ENCODE results near the gene ST6GALNAC2. TPM values are rescaled to one million over a fixed set of nuclear protein-coding genes. Genes with fewer than 3 reads are reported as not detected.
A peak's percentile ranks its signal among the peaks of the same experiment; 100 is the strongest.

ST6GALNAC2 gene
- polyA plus RNA-seq (ENCODE audit: low read depth in 6 of 6) = 1 to 10 TPM in 1 of 6 donors, under 1 TPM in 4, not detected in 1; 0.22 to 1.0 (median 0.48) TPM

DNA sequence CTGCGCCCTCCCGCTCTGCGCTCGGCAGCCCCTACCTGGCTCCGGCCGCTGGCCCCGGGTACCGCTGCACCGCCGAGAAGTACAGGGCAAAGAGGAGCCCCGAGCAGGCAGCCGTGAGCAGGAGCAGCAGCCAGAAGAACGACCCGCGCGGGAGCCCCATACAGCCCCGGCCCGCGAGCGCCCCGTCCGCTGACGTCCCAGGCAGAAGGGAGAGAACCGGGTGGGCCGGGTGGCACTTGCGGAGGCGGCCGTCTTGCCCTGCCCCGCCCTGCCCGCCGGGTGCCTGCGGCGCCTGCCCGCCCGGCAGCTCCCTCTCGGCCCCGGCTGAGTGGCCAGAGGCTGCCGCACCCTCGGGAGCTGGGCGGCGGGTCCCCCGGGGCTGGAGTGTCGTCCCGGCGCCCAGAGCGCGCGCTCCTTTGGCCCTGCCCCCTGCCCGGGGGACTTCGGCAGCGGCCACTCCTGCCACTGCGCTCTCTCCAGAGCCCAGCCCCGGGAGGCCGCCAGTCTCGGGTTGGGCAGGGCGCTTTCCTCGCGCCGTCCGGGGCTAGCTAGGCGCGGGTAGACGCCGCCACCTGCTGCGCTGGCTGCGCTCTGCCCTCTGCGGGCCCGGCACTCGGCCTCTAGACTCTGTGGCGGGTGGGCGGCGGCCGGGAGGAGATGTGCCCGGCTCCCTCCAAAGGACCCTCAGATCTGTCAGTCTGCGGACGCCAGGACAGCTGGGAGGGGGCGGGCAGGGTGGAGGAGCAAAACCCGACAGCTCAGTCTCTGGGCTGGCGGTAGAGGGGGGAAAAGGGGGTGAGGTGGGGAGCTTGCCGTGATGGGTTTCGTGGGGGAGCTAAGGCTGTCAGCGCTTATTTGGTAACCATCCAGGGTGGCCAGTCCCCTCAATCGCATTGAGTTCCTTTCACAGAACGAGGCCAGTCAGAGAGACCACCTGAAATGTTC is at the start of gene ST6GALNAC2:
Gene ST6GALNAC2, minus strand, starts transcription at position 212 of the 945 bp plus-strand sequence. Its CDS starts 52 bp downstream, at position 160.
- Mint-ChIP-seq H3K27me3 (peaks cover 24 to 55% (median 35%) of the 10 kb centered on the region in 3 donors), H3K4me3 (peak within 1 kb of the TSS; percentile 81 to 93 (median 84)), H3K4me1 (peaks cover 12 to 17% (median 15%) of the 10 kb centered on the region in 3 donors), H3K36me3 (peaks cover 0 to 10% of the 10 kb centered on the region in 2 donors), H3K27ac (peak within 1 kb of the TSS in 1 of 6 donors; percentile 71), H3K9me3 (peaks cover 0 to 3% (median 0%) of the 10 kb centered on the region in 7 donors)
- ATAC-seq (ENCODE audit: low read depth in 2 of 2) = peak; percentile 81 to 83
- DNase-seq = peak; percentile 55

DNA sequence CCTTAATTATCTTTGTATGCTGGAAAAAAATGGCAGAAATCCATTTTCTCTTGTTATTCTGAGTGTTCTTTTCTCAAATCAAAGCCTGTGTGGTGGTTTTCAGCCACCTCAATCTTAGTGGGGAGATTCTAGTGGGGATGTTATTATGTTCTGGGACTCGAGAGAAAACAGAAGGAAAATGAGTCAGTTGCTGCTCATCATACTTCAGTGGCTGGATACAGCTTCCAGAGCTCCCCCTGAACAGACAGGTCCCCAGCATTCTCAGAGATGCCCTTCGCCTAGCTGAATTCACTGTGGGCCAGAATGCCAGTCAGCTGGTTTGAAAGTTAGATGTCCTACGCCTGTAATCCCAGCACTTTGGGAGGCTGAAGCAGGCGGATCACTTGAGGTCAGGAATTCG is 49.4 kb upstream of the ST6GALNAC2 start:
- ATAC-seq (ENCODE audit: low read depth in 2 of 2) (no peak), DNase-seq (no peak)
- peaks cover 9 to 17% (median 9%) of the 10 kb centered on the region in 3 donors for H3K27me3 Mint-ChIP-seq
- no peak overlapping the region for H3K27ac Mint-ChIP-seq
- H3K4me3 Mint-ChIP-seq = no peak overlapping the region
- no peaks in the 10 kb centered on the region for H3K36me3 Mint-ChIP-seq
- H3K9me3 Mint-ChIP-seq = no peaks in the 10 kb centered on the region
- no peaks in the 10 kb centered on the region for H3K4me1 Mint-ChIP-seq

DNA sequence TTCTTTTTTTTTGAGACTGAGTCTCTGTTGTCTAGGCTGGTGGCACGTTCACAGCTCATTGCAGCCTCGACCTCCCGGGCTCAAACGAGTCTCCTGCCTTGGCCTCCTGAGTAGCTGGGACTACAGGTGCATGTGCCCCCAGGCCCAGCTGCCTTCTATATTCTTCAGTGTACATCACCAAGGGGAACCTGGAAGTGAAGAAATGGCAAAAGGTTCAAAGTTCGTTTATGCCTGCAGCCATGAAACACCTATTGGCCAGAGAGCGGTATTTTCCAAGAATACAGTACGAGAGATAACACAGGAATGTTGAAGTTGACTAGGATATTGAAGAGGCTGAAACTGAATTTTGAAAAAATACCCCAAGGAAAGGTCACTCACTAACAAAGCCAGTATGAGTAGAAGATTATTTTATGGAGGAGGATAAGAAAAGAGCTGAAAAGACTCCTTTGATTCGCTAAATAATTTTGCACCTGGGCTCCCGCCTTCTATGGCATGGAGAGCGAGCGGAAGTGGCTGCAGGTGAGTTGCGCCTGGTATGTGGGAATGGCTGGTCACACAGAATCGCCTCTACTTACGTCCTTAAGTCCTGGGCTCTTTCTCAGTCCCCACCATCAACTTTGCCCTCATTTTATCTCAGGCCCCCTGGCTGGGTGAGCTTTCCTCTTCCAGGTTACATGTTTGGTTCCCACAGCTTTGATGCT is 48.1 kb upstream of the ST6GALNAC2 start:
- H3K27me3 Mint-ChIP-seq = peaks cover 6 to 12% (median 9%) of the 10 kb centered on the region in 3 donors
- ATAC-seq (ENCODE audit: low read depth in 2 of 2) (no peak), DNase-seq (no peak)
- H3K4me1 Mint-ChIP-seq = no peaks in the 10 kb centered on the region
- no peaks in the 10 kb centered on the region for H3K9me3 Mint-ChIP-seq
- H3K27ac Mint-ChIP-seq = peak overlapping the region in 2 of 6 donors; percentile 45 to 60
- H3K36me3 Mint-ChIP-seq = no peaks in the 10 kb centered on the region
- peak overlapping the region in 1 of 8 donors; percentile 14 for H3K4me3 Mint-ChIP-seq

DNA sequence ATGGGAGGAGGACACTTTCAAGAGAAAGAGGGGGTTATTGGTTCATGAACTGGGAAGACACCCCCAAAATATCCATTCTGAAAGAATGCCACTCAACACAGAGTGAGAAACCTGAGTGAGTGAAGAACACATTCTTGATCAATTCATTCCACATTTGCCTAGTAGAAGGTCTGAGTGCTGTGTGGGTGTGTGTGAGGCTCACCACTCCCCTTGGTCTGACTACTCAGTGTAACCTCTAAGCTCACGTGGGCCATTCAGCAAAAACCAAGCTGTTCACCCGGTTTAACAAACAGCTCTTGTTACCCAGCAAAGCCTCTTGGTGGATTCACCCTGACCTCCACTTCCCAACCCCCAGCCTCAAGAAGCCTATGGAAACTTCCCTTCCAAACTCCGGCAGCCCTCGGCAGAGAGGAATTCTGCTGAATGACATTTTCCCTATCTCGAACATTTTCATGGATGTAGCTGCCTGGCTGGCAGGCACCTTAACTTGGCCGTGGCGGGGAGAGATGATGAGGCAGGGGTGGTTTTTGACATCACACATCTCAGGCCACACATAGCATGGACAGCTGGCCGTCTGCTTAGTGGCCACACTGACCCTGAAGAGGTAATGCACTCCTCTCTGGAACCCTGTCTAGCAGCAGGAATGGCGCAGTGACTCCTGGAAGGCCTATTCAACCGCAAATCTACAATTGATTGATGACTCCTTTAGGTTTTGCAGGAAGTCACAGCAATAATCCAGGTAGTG is 46.3 kb upstream of the ST6GALNAC2 start:
- ATAC-seq (ENCODE audit: low read depth in 2 of 2) (no peak), DNase-seq (no peak)
- H3K36me3 Mint-ChIP-seq = no peaks in the 10 kb centered on the region
- H3K4me1 Mint-ChIP-seq = no peaks in the 10 kb centered on the region
- no peak overlapping the region for H3K4me3 Mint-ChIP-seq
- H3K9me3 Mint-ChIP-seq = no peaks in the 10 kb centered on the region
- peak overlapping the region in 1 of 6 donors; percentile 32 for H3K27ac Mint-ChIP-seq
- peaks cover 4 to 10% (median 9%) of the 10 kb centered on the region in 3 donors for H3K27me3 Mint-ChIP-seq

DNA sequence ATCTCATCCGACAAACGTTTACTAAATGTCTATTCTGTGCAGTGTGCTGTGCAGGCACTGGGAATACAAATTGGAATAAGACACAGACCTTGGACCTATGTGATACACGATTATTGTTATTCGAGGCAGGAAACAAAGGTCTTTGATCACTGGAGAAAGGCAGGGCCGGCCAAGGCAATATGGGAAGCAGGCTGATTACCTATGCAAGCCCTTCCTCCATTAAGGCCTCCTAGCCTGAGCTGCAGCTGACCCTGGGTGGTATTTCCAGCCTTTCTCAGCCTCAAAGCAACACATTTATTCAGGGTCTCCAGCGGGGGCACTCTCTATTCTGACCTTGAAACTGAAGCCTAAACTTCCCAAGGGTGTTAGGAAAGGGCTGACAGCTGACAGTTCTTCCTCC is 44.5 kb upstream of the ST6GALNAC2 start:
- Mint-ChIP-seq H3K4me3 (no peak overlapping the region), H3K9me3 (no peaks in the 10 kb centered on the region), H3K36me3 (no peaks in the 10 kb centered on the region), H3K27me3 (peaks cover 4 to 19% (median 16%) of the 10 kb centered on the region in 3 donors), H3K4me1 (no peaks in the 10 kb centered on the region), H3K27ac (no peak overlapping the region)
- ATAC-seq (ENCODE audit: low read depth in 2 of 2) (no peak), DNase-seq (no peak)

DNA sequence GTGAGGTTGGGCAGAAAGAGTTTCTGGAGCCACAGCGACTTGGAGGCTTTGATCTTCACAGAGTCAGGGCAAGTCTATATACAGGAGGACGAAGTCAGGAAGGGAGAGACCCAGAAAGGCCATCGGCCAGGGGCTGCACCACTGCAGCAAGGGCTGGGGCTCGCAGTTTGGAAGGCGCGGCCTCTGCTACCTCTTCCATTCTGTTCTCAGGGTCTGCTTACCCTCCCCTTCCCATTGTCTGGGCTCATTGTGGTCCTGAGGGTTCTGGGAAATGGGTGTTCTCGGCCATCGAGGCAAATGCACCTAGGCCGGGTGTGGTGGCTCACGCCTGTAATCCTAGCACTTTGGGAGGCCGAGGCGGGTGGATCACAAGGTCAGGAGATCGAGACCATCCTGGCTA is 41.9 kb upstream of the ST6GALNAC2 start:
- no peak for DNase-seq
- Mint-ChIP-seq H3K27me3 (peaks cover 4 to 21% (median 18%) of the 10 kb centered on the region in 3 donors), H3K4me3 (no peak overlapping the region), H3K4me1 (peaks cover 0 to 6% (median 4%) of the 10 kb centered on the region in 3 donors), H3K36me3 (no peaks in the 10 kb centered on the region), H3K27ac (peak overlapping the region in 1 of 6 donors; percentile 47), H3K9me3 (no peaks in the 10 kb centered on the region)
- ATAC-seq (ENCODE audit: low read depth in 2 of 2) = no peak

DNA sequence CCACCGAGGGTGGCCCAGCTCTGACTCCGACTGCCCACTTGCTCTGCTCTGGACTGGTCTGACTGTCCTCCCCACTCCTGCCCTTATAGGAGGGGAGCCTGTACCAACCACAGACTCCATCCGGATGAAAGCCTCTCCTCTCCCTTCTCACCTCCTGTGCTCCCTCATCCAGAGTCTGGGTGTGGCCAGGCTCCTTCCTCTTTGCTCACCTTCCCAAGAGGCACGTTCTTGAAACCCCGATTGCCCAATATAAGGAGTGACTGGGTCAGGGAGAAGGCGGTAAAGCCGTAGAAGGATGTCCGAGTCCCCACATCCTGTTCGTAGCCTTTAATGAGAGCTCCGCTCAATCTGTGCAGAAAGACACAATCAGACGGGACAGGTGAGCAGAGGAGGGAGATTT is 40.8 kb upstream of the ST6GALNAC2 start:
- H3K4me3 Mint-ChIP-seq = no peak overlapping the region
- ATAC-seq (ENCODE audit: low read depth in 2 of 2) (no peak), DNase-seq (no peak)
- peak overlapping the region in 1 of 6 donors; percentile 24 for H3K27ac Mint-ChIP-seq
- H3K36me3 Mint-ChIP-seq = no peaks in the 10 kb centered on the region
- H3K27me3 Mint-ChIP-seq = peaks cover 4 to 21% (median 18%) of the 10 kb centered on the region in 3 donors
- peaks cover 0 to 6% (median 4%) of the 10 kb centered on the region in 3 donors for H3K4me1 Mint-ChIP-seq
- no peaks in the 10 kb centered on the region for H3K9me3 Mint-ChIP-seq

DNA sequence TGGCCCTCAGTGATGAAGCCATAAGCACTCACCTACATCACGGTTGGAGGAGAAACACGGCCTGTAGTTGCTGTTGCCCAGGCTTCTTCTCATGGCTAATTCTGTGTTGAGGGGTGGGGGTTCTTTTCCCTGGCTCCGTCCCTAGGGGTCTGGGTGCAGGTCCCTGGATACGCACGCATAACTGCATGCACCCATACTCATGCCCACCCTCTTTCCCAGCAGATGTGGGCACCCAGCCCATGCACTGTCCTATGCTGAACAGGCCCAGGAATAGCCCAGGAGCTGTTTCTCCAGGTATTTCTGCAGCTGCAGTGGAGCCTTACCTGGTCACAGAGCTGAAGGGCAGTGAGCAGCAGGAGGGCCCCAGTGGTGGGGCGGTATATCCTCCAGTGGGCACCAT is 39.8 kb upstream of the ST6GALNAC2 start:
- Mint-ChIP-seq H3K4me3 (no peak overlapping the region), H3K27ac (no peak overlapping the region), H3K27me3 (peaks cover 4 to 21% (median 18%) of the 10 kb centered on the region in 3 donors), H3K36me3 (no peaks in the 10 kb centered on the region), H3K4me1 (peaks cover 0 to 6% (median 4%) of the 10 kb centered on the region in 3 donors), H3K9me3 (no peaks in the 10 kb centered on the region)
- DNase-seq (no peak), ATAC-seq (ENCODE audit: low read depth in 2 of 2) (no peak)

DNA sequence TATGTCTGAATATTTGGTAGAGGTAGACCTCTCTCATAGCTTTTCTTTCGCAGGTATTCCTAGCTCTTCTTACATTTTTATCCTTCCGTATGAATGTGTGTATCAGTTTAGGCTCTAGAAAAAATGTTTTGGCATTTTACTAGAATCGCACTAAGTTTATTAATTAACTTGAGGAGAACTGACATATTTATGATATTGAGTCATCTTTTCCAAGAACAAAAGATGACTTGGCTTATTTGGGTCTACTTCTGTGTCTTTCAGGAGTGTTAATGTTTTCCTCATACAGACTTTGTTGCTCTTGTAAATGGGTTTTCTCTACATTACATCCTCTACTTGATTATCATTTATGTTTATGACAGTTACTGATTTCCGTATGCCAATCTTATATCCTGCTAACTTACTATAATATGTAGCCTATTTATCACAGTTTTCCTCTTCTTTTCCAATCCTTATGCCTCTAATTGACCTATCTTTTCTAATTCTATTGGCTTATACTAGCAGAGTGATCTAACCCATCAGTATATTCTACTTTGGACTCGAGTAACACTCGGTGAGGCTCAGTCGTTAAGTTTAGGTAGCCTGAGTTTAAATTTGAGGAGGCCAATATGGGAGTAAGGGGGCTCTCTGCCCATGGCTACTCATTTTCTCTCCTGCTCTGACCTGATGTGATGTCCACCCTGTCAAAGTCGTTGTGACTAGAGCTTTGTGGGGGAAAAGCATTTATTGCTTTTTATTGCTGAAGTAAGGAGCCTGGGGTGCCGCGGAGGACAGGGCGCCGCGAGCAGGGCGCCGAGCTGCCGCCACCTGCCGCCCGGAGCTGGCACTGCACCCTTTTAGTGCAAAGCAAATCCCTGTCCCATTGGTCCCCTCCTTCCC is 37.8 kb upstream of the ST6GALNAC2 start:
- H3K36me3 Mint-ChIP-seq = no peaks in the 10 kb centered on the region
- peak overlapping the region in 1 of 8 donors; percentile 40 for H3K4me3 Mint-ChIP-seq

DNA sequence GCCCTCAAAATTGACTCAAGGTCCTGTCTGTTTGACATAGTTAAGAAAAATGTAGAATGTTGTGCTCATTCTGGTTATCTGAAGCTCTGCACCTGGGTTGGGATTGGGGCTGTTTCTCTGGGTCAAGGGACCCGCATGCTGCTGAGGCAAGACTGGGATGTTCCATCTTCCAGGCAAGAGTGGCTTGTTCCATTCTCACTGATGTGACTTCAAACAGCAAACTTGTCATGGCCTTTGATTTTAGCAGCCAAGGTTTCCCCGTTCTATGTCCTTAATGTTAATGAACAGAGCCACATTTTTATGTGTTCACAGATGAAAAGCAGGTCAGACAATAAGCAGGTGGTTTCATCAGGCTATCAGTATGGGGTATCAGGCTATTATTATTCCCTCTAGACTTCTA is 32.2 kb upstream of the ST6GALNAC2 start:
- Mint-ChIP-seq H3K4me3 (no peak overlapping the region), H3K4me1 (peaks cover 0 to 9% (median 0%) of the 10 kb centered on the region in 3 donors), H3K27me3 (no peaks in the 10 kb centered on the region), H3K27ac (peak overlapping the region in 1 of 6 donors; percentile 65), H3K9me3 (peaks cover 0 to 6% (median 3%) of the 10 kb centered on the region in 7 donors), H3K36me3 (no peaks in the 10 kb centered on the region)
- ATAC-seq (ENCODE audit: low read depth in 2 of 2) (no peak), DNase-seq (no peak)

More for the DNA sequence above, 37.8 kb upstream of the ST6GALNAC2 start:
- Mint-ChIP-seq H3K27me3 (peaks cover 4 to 21% (median 18%) of the 10 kb centered on the region in 3 donors), H3K4me1 (peaks cover 0 to 6% (median 4%) of the 10 kb centered on the region in 3 donors), H3K9me3 (no peaks in the 10 kb centered on the region), H3K27ac (no peak overlapping the region)
- ATAC-seq (ENCODE audit: low read depth in 2 of 2) = peak; percentile 93 to 99
- DNase-seq = peak; percentile 70

DNA sequence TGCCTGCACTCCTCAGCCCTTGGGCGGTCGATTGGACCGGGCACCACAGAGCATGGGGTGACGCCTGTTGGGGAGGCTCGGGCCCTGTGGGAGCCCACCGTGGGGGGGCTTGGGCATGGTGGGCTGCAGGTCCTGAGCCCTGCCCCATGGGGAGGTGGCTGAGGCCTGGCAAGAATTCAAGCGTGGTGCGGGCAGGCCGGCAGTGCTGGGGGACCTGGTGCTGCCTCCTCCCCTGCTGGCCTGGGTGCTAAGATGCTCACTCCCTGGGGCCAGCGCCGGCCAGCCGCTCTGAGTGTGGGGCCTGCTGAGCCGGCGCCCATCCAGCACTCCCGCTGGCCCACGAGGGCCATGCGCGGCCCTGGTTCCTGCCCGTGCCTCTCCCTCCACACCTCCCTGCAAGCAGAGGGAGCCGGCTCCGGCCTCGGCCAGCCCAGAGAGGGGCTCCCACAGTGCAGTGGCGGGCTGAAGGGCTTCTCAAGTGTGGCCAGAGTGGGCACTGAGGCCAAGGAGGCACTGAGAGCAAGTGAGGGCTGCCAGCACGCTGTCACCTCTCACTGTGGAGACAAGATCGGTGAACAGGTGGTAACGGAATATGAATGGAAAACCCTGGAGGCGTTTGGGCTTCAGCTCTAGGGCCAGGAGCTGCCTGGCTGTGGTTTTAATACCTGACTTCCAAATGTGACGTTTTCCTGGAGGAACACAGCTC is 29.4 kb upstream of the ST6GALNAC2 start:
- DNase-seq = no peak
- Mint-ChIP-seq H3K36me3 (no peaks in the 10 kb centered on the region), H3K4me3 (no peak overlapping the region), H3K27ac (peak overlapping the region in 1 of 6 donors; percentile 60), H3K9me3 (peaks cover 0 to 6% (median 3%) of the 10 kb centered on the region in 7 donors), H3K27me3 (peaks cover 0 to 10% (median 5%) of the 10 kb centered on the region in 3 donors), H3K4me1 (peaks cover 0 to 9% (median 0%) of the 10 kb centered on the region in 3 donors)
- ATAC-seq (ENCODE audit: low read depth in 2 of 2) = no peak

All from naive B cell (primary cell).